ENCODE results near the gene VRK2.
"Not testable (repeated sequence)": the region's sequence is repeated elsewhere in the genome, so short reads cannot be mapped to it uniquely, and the experiment has no call there.

GRCh38 chr2:58177187-58177586, 130.6 kb downstream of the VRK2 start:
- TF ChIP-seq CTCF (conservative IDR thresholded peaks at IDR 0.05); ZFX (IDR thresholded peaks at IDR 0.05): not testable (repeated sequence)

All from C4-2B (cell line).